Measurements from ENCODE around the gene ENTREP1.

ENTREP1 gene

GRCh38 chr9:69357821-69358220 lies 32.8 kb downstream of the ENTREP1 start:
- H3K27me3 ChIP-seq, result no peaks in the 10 kb centered on the region
- no peak overlapping the region for H3K4me3 ChIP-seq
- H3K4me2 ChIP-seq, result no peak overlapping the region
- no peaks in the 10 kb centered on the region for H3K9me3 ChIP-seq
- H3K9ac ChIP-seq, result no peak overlapping the region
- no peak overlapping the region for H3K27ac ChIP-seq
- no peaks in the 10 kb centered on the region for H4K20me1 ChIP-seq
- TF ChIP-seq Cebpa-rat (IDR thresholded peaks at IDR 0.05), result no peak
- H3K4me1 ChIP-seq, result no peaks in the 10 kb centered on the region
- H3K36me3 ChIP-seq, result no peaks in the 10 kb centered on the region

DNA sequence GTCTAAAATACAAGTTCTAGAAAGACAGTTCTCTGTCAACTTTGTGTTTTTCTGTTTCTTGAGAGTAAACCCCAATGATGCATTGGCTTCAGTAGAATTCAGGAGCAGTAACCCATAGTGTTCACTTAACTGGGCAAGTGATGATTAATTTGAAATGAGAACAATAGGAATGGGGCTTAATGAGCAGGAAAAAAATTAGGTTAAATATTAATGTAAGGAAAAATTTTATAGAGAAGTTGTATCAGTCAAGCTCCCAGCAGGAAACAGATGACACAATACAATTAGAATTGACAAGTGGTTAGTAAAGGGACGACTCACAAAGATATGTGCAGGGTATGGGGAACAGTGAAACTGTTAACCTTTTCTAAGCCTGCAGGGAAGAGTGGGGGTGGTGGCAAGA lies 38.2 kb downstream of the ENTREP1 start:
- Histone ChIP-seq H3K27me3 (no peaks in the 10 kb centered on the region), H3K4me1 (no peaks in the 10 kb centered on the region), H3K9me3 (no peaks in the 10 kb centered on the region), H3K4me3 (no peak overlapping the region), H3K9ac (no peak overlapping the region), H3K27ac (no peak overlapping the region), H3K36me3 (no peaks in the 10 kb centered on the region), H3K4me2 (no peak overlapping the region), H4K20me1 (no peaks in the 10 kb centered on the region)
- TF ChIP-seq Cebpa-rat (IDR thresholded peaks at IDR 0.05), result no peak

- Histone ChIP-seq H3K9ac (no peak overlapping the region), H3K36me3 (no peaks in the 10 kb centered on the region), H3K4me2 (no peak overlapping the region), H3K9me3 (no peaks in the 10 kb centered on the region; the same call in 1 of the 2 replicates), H3K4me1 (no peaks in the 10 kb centered on the region), H4K20me1 (no peaks in the 10 kb centered on the region), H3K27me3 (no peaks in the 10 kb centered on the region), H3K4me3 (no peak overlapping the region), H3K27ac (no peak overlapping the region)
- TF ChIP-seq Cebpa-rat (IDR thresholded peaks at IDR 0.05), result no peak
Observed at GRCh38 chr9:69364510-69365150, 39.6 kb downstream of the ENTREP1 start.

DNA sequence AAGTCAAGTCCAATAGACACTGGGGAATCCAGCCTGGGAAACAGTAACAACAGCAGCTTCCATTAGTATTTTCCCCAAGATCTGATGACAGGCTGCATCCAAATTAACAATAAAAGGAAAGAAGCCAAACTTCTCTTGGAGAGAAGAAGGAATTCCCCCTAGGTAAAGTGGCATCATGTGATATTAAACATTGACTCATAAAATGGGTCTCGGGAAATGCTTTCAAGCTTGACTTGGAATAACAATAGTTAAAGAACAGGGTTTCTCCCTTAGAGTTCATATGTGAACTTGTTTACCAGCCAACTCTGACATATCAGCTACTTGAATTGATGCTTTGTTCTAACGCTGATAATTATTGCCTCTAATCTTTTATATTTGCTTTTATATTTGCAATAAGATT lies 45.4 kb downstream of the ENTREP1 start:
- H3K27me3 ChIP-seq, result no peaks in the 10 kb centered on the region
- TF ChIP-seq Cebpa-rat (IDR thresholded peaks at IDR 0.05), result no peak
- H3K36me3 ChIP-seq, result no peaks in the 10 kb centered on the region
- no peak overlapping the region for H3K4me2 ChIP-seq
- no peaks in the 10 kb centered on the region; the same call in 1 of the 2 replicates for H3K9me3 ChIP-seq
- no peak overlapping the region for H3K9ac ChIP-seq
- no peaks in the 10 kb centered on the region for H3K4me1 ChIP-seq
- no peaks in the 10 kb centered on the region for H4K20me1 ChIP-seq
- H3K27ac ChIP-seq, result no peak overlapping the region
- no peak overlapping the region for H3K4me3 ChIP-seq

DNA sequence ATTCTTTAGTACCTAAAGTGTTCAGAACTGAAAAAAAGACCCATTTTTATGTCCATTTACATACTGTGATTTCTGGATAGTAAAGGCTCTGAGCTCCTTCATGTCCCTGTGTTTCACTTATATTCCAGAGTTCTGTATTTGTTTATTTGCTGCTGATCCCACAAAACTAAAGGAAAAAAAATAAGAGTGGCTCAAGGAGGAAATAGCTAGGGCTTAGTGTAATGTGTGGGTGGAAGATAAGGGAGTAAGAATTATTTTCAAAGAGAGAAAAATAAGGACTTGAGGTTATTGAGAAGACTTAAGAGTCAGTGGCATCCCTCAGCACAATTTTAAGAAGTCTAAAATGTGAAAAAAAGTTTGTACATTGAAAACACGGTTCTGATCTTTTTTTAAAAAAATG lies 46.0 kb downstream of the ENTREP1 start:
- no peak overlapping the region for H3K27ac ChIP-seq
- H3K4me1 ChIP-seq, result no peaks in the 10 kb centered on the region
- H4K20me1 ChIP-seq, result no peaks in the 10 kb centered on the region
- H3K9ac ChIP-seq, result no peak overlapping the region
- H3K36me3 ChIP-seq, result no peaks in the 10 kb centered on the region
- no peak overlapping the region for H3K4me3 ChIP-seq
- TF ChIP-seq Cebpa-rat (IDR thresholded peaks at IDR 0.05), result no peak
- H3K9me3 ChIP-seq, result no peaks in the 10 kb centered on the region; the same call in 1 of the 2 replicates
- H3K4me2 ChIP-seq, result no peak overlapping the region
- H3K27me3 ChIP-seq, result no peaks in the 10 kb centered on the region

- Histone ChIP-seq H4K20me1 (no peaks in the 10 kb centered on the region), H3K36me3 (no peaks in the 10 kb centered on the region), H3K4me2 (no peak overlapping the region), H3K4me1 (no peaks in the 10 kb centered on the region), H3K27me3 (no peaks in the 10 kb centered on the region), H3K9me3 (no peaks in the 10 kb centered on the region), H3K27ac (no peak overlapping the region), H3K4me3 (no peak overlapping the region), H3K9ac (no peak overlapping the region)
- TF ChIP-seq Cebpa-rat (IDR thresholded peaks at IDR 0.05), result no peak
Observed at GRCh38 chr9:69376651-69377050, 51.6 kb downstream of the ENTREP1 start.

DNA sequence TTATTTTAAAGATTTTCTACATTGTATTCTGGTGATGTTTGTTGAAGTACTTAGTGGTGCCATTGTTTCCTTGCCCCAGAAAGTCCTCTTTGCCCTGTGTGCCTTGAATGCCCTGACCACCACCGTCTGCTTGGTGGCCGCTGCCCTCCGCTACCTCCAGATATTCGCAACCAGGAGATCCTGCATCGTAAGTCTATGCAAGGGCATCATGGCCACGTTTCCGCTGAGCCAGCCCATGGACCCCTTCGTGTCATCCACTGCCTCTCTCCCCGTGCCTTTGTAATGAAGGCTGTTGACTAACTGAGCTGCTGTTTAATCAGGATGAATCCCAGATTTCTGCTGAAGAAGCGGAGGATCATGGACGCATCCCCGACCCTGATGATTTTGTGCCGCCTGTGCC lies 52.3 kb downstream of the ENTREP1 start:
- no peak for TF ChIP-seq Cebpa-rat (IDR thresholded peaks at IDR 0.05)
- Histone ChIP-seq H3K4me1 (no peaks in the 10 kb centered on the region), H3K4me3 (no peak overlapping the region), H4K20me1 (no peaks in the 10 kb centered on the region), H3K36me3 (no peaks in the 10 kb centered on the region), H3K27me3 (no peaks in the 10 kb centered on the region), H3K9me3 (no peaks in the 10 kb centered on the region), H3K4me2 (no peak overlapping the region), H3K27ac (no peak overlapping the region), H3K9ac (no peak overlapping the region)

DNA sequence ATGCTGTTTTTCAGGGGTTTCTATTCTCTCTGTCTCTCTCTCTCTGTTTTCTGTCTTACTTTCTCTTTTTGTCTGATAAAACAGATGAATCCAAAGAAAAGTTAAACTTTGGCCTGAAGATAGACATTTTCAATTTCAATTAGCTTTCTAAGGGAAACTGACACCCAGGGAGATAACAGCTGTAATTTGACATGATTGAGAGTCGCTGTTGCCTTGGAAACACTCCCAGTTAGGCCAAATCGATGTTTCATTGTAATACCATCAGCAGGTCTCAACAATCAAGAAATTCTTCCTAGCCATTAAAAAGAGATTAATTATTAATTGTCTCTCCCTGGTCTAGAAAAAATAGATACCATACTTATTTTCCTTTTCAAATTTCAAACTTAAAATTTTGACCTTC lies 53.0 kb downstream of the ENTREP1 start:
- no peak overlapping the region for H3K4me2 ChIP-seq
- no peak for TF ChIP-seq Cebpa-rat (IDR thresholded peaks at IDR 0.05)
- H3K27me3 ChIP-seq, result no peaks in the 10 kb centered on the region
- no peaks in the 10 kb centered on the region for H3K9me3 ChIP-seq
- H3K9ac ChIP-seq, result no peak overlapping the region
- H3K4me3 ChIP-seq, result no peak overlapping the region
- H3K27ac ChIP-seq, result no peak overlapping the region
- H3K36me3 ChIP-seq, result no peaks in the 10 kb centered on the region
- no peaks in the 10 kb centered on the region for H4K20me1 ChIP-seq
- no peaks in the 10 kb centered on the region for H3K4me1 ChIP-seq

DNA sequence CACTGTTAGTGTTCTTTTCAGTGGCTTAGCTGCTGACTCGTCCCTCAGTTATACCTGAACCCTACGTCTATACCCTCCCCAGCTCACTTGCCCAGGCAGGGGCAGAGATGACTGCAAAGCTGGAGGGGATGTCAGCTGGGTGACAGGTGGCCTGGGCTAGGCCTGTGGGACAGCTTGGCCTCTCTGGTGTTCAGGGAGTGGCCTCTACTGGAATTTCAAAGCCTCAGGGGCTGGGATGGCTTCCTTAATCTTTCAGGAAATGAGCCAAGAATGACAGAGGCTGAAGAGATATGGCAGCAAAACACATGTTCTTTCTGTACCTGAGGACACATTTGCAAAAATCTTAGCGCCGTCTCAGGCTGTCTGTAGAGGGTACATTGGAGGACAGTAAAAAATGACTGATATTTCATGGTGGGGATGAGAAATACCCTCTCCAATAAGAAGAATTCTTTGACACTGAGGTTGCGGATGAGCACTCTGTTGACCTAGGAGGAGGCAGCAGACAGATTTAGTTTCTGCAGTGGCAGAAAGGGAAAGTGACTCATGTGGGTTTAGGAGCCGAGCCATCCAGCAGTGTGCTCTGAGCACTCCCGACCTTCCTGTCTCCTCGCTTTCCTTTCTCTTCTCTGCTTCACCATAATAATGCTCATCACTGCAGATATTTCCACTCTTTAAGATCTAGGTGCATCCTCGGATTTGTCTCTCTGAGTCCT lies 54.4 kb downstream of the ENTREP1 start:
- Histone ChIP-seq H3K36me3 (no peaks in the 10 kb centered on the region), H3K4me2 (no peak overlapping the region)

GRCh38 chr9:69380301-69380700 lies 55.3 kb downstream of the ENTREP1 start:
- H3K27ac ChIP-seq, result no peak overlapping the region
- no peak for TF ChIP-seq Cebpa-rat (IDR thresholded peaks at IDR 0.05)
- no peaks in the 10 kb centered on the region for H4K20me1 ChIP-seq
- H3K9me3 ChIP-seq, result no peaks in the 10 kb centered on the region
- no peak overlapping the region for H3K4me2 ChIP-seq
- no peaks in the 10 kb centered on the region for H3K36me3 ChIP-seq
- no peak overlapping the region for H3K4me3 ChIP-seq
- H3K27me3 ChIP-seq, result no peaks in the 10 kb centered on the region
- peaks cover 5% of the 10 kb centered on the region for H3K4me1 ChIP-seq
- no peak overlapping the region for H3K9ac ChIP-seq

More for the DNA sequence above, 54.4 kb downstream of the ENTREP1 start:
- no peaks in the 10 kb centered on the region for H3K27me3 ChIP-seq
- TF ChIP-seq Cebpa-rat (IDR thresholded peaks at IDR 0.05), result no peak
- no peaks in the 10 kb centered on the region for H3K9me3 ChIP-seq
- no peaks in the 10 kb centered on the region for H3K4me1 ChIP-seq
- no peak overlapping the region for H3K4me3 ChIP-seq
- no peak overlapping the region for H3K27ac ChIP-seq
- no peaks in the 10 kb centered on the region for H4K20me1 ChIP-seq
- no peak overlapping the region for H3K9ac ChIP-seq
